H1 (cell line): ENCODE data around the gene POP7. TPM values are rescaled to one million over a fixed set of nuclear protein-coding genes. Genes with fewer than 3 reads are reported as not detected.

ENCODE experiments used
- ASH2L ChIP-seq: fragments of 200-600, 300-600 bp; sonication (generic); IDR thresholded peaks from one replicate; pipeline ENCODE4 v1.7.1; 2017; ENCODE audit warnings: low read length
- CREB1 ChIP-seq: IDR thresholded peaks from 2 replicates; pipeline ENCODE4 v1.6.1; 2012; ENCODE audit warnings: inconsistent platforms
- EGR1 ChIP-seq: IDR thresholded peaks from 2 replicates; pipeline ENCODE4 v1.6.1; 2011; ENCODE audit warnings: low read depth, low read length, borderline replicate concordance
- FOSL1 ChIP-seq: IDR thresholded peaks from 2 replicates; pipeline ENCODE4 v1.6.1; 2011; ENCODE audit warnings: mild to moderate bottlenecking, low read depth, low read length, moderate library complexity; ENCODE audit not compliant: insufficient read depth
- GABPA ChIP-seq: IDR thresholded peaks from 2 replicates; pipeline ENCODE4 v1.6.1; 2011; ENCODE audit warnings: mild to moderate bottlenecking, low read length, moderate library complexity, borderline replicate concordance; ENCODE audit not compliant: insufficient read depth
- HDAC2 ChIP-seq, 2 experiments: fragments of 300-600 bp in 1 of 2; sonication (generic) in 1 of 2; IDR thresholded peaks; 2 replicates each; pipeline ENCODE4 v1.6.1; 2011 to 2012; ENCODE audit warnings: low read depth in 2 of 2, low read length in 2 of 2, mild to moderate bottlenecking in 2 of 2, moderate library complexity in 2 of 2, borderline replicate concordance in 1 of 2, inconsistent platforms in 1 of 2
- KDM5A ChIP-seq: fragments of 200-600 bp; IDR thresholded peaks from 2 replicates; pipeline ENCODE4 v1.7.1; 2012; ENCODE audit warnings: mild to moderate bottlenecking, low read length, inconsistent platforms, mixed read lengths
- NRF1 ChIP-seq: IDR thresholded peaks from 2 replicates; pipeline ENCODE4 v1.6.1; 2011; ENCODE audit warnings: mild to moderate bottlenecking, low read depth, low read length, improper control_type of control experiment
- POLR2A ChIP-seq, 2 experiments: IDR thresholded peaks; 1 replicate in 1 of 2; 2 replicates in 1 of 2; pipeline ENCODE4 v1.6.1; 2011; ENCODE audit warnings: low read depth in 2 of 2, low read length in 2 of 2, mild to moderate bottlenecking in 2 of 2; ENCODE audit errors: control extremely low read depth in 1 of 2
- RBBP5 ChIP-seq: IDR thresholded peaks from 2 replicates; pipeline ENCODE4 v1.7.1; 2012; ENCODE audit warnings: low read depth, mild to moderate bottlenecking, inconsistent platforms, low read length, moderate library complexity, borderline replicate concordance
- TAF1 ChIP-seq: IDR thresholded peaks from 2 replicates; pipeline ENCODE4 v1.6.1; 2011; ENCODE audit warnings: mild to moderate bottlenecking, low read depth, low read length
- TEAD4 ChIP-seq: IDR thresholded peaks from 2 replicates; pipeline ENCODE4 v1.6.1; 2012; ENCODE audit warnings: low read depth, low read length, inconsistent platforms, mixed read lengths
- polyA plus RNA-seq, 7 experiments: library from polyadenylated mRNA; depleted of rRNA in 3 of 7; stranded (reverse) in 5 of 7; unstranded in 2 of 7; fragments of >200 nt in 5 of 7; fragments of 200-250 nt in 2 of 7; gene quantifications; 1 replicate in 5 of 7; 2 replicates in 1 of 7; 4 replicates in 1 of 7; pipeline versions ENCODE4 v1.2.1 to v1.2.3, GENCODE V29; 2011 to 2013; ENCODE audit warnings: missing spikeins in 2 of 7, mixed read lengths in 2 of 7
- total RNA-seq: library from RNA; stranded (reverse); fragmentation: NEBNext Ultra II Directional; extraction: Animal tissue kit (Norgen Biotek cat#: 25700); gene quantifications from 2 replicates; pipeline ENCODE4 v1.2.1, GENCODE V29; 2021

The POP7 gene
- total and polyA plus RNA-seq, 2 of the 8 experiments (the other 6 are each of a cell fraction or from before 2014, with no cell fraction given) = 92.5 to 135 TPM

GRCh38 chr7:100705753-100706671, at the start of gene POP7 (continued):
- TF ChIP-seq HDAC2 (IDR thresholded peaks at IDR 0.05; ENCODE audit: borderline replicate concordance in 1 of 2, low read depth in 2 of 2, low read length in 2 of 2) (no peak), CREB1 (peak; percentile 93), EGR1 (no peak), POLR2A (IDR thresholded peaks at IDR 0.05; ENCODE audit: control extremely low read depth in 1 of 2, low read depth in 2 of 2, low read length in 2 of 2) (peak; percentile 79 to 81), GABPA (no peak), FOSL1 (no peak), NRF1 (peak; percentile 76), TEAD4 (no peak), KDM5A (no peak), RBBP5 (no peak), ASH2L (peak; percentile 20), TAF1 (peak; percentile 82)
